SKM-1 (cell line): ENCODE results near the gene RAP1GAP2.

ENCODE experiments used
- DNase-seq: peaks from one replicate; lab custom pipeline; 2025; ENCODE audit not compliant: unreplicated experiment; lab: John Stamatoyannopoulos, UW

The RAP1GAP2 gene

GRCh38 chr17:2940352-2940751 lies 144.1 kb downstream of the RAP1GAP2 start:
- DNase-seq: no peak

DNA sequence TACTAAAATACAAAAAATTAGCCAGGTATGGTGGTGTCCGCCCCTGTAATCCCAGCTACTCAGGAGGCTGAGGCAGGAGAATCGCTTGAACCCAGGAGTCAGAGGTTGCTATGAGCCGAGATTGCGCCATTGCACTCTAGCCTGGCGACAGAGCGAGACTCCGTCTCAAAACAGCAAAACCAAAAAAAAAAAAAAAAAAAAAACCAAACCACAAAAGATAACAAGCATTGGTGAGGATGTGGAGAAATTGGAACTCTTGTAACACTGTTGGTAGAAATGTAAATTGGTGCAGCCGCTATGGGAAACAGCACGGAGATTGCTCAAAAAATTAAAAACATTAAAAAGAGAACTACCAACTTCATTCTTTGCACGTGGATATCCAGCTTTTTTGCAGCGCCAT lies 147.7 kb downstream of the RAP1GAP2 start:
- DNase-seq: peak; percentile 29

DNA sequence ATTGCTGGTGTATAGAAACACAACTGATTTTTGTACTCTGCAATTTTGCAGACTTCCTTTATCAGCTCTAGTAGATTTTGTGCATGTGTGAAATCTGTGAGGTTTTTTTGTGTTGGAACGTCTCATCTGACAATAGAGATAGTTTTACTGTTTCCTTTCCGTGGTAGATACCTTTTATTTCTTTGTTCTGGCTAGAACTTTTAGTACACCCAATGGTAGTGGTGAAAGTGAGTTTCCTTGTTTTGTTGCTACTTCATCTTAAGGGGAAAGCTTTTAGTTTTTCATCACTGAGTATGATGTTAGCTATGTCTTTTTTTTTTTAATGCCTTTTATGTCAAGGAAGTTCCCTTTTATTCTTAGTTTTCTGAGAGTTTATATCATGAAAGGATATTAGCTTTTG lies 149.1 kb downstream of the RAP1GAP2 start:
- DNase-seq: no peak

DNA sequence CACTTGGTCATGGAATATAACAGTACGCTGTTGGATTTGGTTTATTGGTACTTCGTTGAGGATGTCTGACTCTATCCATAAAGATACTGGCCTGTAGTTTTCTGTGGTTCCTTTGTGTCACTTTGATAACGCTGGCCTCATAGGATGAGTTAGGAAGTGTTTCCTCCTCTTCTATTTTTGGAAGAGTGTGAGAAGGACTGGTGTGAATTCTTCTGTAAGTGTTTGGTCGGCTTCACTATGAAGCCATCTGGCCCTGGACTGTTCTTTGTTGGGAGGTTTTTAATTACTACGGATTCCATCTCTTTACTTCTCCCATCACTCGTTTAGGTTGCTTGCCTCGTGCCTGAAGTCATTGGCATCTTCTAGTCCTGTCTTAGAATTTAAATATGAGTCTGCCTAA lies 149.9 kb downstream of the RAP1GAP2 start:
- DNase-seq: no peak

DNA sequence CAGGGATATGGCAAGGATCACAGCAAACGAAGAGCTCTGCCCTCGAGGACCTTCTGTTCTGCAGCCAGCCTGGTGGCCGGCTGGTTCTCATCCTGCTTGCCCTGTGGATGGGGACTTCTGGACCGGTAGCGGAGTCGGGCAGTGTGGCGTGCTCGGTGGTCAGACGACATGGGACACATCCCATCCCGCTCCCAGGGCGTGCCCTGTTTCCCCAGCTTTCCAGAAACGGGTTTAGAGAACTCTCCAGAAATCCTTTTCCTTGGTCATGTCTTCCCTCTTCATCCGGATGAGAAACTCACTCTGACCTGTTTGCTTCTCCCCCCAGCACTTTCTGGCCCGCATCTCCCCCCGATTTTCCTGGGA lies 151.3 kb downstream of the RAP1GAP2 start:
- no peak for DNase-seq

DNA sequence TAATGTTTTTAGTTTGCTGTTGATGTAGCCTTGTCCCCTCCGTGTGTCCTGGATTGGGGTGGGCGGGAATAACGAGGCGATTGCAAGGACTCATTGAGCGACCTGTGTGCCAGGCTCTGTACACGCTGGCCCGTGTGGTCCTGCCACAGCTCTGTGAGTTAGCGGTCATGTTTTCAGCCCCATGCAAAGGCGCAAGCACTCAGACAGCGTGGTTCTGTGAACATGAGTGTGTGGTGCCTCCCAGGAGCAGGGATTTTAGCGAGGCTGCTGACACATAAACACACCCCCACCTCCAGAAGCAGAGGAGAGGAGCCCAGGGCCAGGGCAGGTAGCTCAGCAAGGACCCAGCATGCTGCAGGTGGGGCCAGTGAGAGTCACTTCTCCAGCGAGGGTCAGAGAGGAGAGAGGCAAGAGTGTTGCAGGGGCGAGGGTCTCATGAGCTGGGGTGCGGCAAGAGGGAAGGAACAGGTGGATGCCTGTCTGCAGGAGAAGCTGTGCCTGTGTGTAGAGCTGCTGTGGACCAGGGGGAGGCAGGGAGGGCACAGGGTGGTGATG lies 151.8 kb downstream of the RAP1GAP2 start:
- no peak for DNase-seq

DNA sequence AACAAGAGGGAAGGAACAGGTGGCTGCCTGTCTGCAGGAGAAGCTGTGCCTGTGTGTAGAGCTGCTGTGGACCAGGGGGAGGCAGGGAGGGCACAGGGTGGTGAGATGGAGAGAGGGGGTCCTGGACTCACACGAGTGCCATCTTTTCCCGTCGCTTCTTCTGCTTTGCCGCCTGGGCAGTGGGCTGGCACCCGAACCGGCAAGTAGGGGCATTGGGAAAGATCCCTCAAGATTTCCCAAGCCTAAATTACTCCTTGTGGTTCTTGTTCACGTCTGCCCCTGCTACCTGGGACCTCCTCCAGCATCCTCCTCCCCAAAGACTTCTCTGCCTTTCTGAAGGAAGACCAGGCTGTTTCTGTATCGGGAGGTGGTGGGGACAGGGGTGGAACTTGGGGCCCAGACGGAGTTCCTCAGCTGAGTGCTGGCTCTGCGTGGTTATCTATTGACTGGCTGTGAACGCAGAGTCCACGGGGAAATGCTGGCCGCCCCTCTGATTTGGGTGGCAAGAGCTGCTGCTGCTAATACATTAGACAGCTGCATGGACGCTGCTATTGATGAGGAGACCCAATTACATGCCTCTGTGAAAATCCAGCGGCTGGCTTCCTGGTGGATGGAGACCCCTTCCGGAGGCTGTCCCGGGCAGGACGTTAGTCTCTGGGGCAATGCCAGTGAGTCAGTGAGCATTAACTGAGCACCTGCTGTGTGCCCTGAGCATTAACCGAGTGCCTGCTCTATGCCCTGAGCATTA lies 152.7 kb downstream of the RAP1GAP2 start:
- no peak for DNase-seq

DNA sequence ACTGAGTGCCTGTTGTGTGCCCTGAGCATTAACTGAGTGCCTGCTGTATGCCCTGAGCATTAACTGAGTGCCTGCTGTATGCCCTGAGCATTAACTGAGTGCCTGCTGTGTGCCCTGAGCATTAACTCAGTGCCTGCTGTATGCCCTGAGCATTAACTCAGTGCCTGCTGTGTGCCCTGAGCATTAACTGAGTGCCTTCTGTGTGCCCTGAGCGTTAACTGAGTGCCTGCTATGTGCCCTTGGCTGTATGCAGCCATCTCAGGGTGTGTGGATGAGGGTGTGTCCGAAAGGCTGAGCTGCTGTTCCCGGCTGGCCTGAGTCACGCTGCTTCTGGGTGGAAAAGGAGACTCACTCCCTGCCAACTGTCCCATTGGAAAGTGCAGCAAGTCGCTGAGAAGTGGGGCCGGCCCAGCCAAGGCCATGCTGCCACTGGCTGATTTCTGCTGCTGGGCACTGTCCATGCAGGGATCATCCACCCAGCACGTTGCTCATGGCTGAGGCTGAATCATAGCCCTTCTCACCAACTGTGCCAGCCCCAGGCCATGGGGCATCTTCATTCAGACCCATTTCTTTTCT lies 153.3 kb downstream of the RAP1GAP2 start:
- DNase-seq: no peak

- DNase-seq: no peak
These were observed 154.6 kb downstream of the RAP1GAP2 start for GRCh38 chr17:2950846-2951245.

DNA sequence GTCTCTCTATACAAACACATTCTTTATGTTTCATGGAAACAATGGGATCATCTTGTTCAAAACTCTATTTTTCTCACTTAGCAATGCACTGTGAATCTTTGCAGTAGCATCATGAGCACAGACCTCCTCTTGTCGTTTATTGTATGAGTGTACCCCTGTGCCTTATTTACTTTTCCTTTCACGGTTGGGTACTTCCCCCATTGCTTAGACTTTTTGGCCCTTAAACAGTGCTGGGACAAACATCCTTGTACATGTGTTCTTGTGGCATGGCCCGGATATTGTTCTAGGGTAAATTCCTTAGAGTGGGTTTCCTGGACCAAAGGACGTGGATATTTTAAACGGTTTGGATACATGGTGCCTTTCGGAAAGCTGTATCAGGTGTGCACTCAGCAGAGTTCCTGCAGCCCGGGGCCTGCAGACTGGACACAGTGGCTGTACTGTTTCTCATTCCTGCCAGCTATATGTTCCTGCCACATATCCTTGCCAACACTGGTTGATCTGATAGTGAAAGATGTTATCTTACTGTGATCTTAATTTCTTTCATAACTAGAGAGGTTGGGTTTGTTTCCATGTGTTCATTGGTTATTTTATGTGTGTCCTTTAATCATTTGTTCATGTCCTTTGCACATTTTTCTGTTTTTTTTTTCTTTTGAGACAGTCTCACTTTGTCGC lies 156.1 kb downstream of the RAP1GAP2 start:
- no peak for DNase-seq

- DNase-seq: no peak
These were observed 158.7 kb downstream of the RAP1GAP2 start for GRCh38 chr17:2954898-2955445.

GRCh38 chr17:2955931-2956582 lies 159.8 kb downstream of the RAP1GAP2 start:
- DNase-seq: no peak

DNA sequence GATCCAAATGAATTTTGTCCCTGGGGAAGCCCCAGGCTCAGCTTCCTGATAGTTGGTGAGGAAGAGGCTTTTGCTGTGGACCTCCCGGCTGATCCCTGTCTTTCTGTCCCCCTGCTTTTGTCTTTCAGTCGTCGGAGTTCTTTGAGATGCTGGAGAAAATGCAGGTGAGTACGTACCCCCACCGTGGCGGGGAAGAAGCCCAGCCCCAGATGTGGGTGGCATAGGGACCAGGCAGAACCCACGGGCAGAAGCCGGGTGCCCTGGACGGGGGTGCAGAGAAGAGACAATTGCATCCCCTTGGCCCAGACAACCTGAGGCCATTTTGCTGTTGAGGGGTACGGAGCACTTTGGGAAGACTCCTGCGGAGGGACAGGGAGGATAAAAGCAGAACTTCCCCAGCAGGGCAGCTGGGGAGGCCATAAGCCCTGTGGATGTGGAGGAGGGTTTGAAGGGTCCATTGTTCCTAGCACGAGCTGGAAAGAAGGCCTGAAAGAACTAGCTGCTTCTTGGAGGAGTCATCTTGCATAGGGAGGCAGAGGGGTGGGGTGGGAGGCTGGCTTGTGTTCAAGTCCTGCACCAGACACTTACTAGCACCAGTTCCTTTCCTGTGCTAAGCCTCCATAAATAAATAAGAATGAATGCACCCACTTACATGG lies 161.5 kb downstream of the RAP1GAP2 start:
- DNase-seq: no peak

DNA sequence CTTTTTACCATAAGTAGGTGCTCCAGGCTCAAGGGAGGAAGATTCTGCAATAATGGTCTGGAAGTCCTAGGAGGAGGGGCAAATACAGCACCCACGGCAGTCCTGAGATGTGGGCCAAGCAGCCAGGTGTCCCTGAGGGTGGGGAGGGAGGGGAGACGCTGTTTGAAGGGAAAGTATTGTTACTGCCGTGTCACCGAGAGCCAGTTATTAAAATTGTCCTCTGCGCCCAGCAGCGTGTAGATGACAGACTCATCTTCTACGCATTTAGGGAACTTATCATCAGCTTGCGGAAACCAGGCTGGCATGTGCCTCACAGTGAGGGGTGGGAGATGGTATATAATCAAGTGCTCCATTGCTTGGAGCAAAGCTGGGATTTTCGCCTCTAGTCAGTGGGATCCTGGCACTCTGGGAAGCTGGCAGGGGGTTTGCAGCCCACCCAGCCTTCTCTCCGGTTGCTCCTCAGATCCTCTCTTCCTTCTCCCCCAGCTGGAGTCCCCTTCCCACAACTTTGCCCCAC lies 162.5 kb downstream of the RAP1GAP2 start:
- no peak for DNase-seq

- no peak for DNase-seq
These were observed 163.3 kb downstream of the RAP1GAP2 start for GRCh38 chr17:2959371-2960130.

DNA sequence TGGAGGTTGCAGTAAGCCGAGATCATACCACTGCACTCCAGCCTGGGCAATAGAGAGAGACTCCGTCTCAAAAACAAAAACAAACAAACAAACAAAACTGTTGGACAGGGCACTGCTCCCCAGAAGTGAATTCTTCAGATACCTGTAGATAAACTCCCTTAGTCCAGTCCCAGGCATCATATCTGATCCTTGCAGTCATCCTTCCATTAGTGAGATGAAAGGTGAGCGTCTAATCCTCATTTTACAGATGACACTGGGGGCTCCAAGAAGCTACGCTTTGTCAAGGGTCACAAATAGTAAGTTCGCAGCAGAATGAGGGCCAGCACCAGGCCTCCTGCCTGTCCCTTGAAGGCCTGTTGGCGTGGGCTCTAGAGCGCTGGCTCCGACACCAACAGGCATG lies 165.2 kb downstream of the RAP1GAP2 start:
- no peak for DNase-seq

GRCh38 chr17:2962236-2962635 lies 166.0 kb downstream of the RAP1GAP2 start:
- DNase-seq: no peak

DNA sequence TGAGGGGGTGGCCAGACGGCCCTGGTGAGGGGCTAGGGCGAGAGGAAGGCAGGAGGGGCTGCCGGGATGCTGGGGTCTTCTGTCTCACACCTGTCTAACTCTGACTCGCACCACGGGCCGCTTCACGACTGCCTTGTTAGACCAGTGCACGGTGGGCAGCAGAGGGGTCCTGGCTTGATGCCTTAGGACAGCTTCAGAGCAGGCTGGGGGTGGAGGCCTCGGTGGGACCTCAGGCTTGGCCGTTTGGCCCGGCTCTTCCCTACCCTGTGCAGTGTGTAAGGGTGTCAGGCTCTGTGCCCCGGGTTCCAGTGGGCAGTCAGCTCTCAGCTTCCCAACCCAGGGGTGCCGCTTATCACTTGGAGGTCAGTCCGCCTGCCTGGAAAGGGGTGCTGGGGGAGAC lies 166.5 kb downstream of the RAP1GAP2 start:
- DNase-seq: no peak

GRCh38 chr17:2963332-2964027 lies 167.2 kb downstream of the RAP1GAP2 start:
- DNase-seq: no peak
